T-helper 2 cell (primary cell): Measurements from ENCODE around the gene PTPRN2.
"Not testable (repeated sequence)": the region's sequence is repeated elsewhere in the genome, so short reads cannot be mapped to it uniquely, and the experiment has no call there.

Experiments
- DNase-seq, 5 experiments: peaks; one replicate each; pipeline versions ENCODE4 v3.0.0 to v3.0.0-alpha.2; 2012 to 2022

The PTPRN2 gene

GRCh38 chr7:157998884-157999552, 588.6 kb downstream of the PTPRN2 start:
- DNase-seq, result no peak

GRCh38 chr7:157997471-157997870, 590.2 kb downstream of the PTPRN2 start:
- DNase-seq, result no peak

- DNase-seq, result no peak
Observed at GRCh38 chr7:157997080-157997440, 590.6 kb downstream of the PTPRN2 start.

- DNase-seq, result no peak
Observed at GRCh38 chr7:157996359-157997079, 591.1 kb downstream of the PTPRN2 start.

- DNase-seq, result no peak
Observed at GRCh38 chr7:157995815-157996214, 591.8 kb downstream of the PTPRN2 start.

- DNase-seq, result no peak
Observed at GRCh38 chr7:157994319-157994718, 593.3 kb downstream of the PTPRN2 start.

- no peak for DNase-seq
Observed at GRCh38 chr7:157993406-157994105, 594.1 kb downstream of the PTPRN2 start.

- no peak for DNase-seq
Observed at GRCh38 chr7:157992511-157993160, 595.0 kb downstream of the PTPRN2 start.

- no peak for DNase-seq
Observed at GRCh38 chr7:157991761-157992160, 595.9 kb downstream of the PTPRN2 start.

GRCh38 chr7:157991351-157991750, 596.3 kb downstream of the PTPRN2 start:
- DNase-seq, result no peak

GRCh38 chr7:157990881-157991250, 596.8 kb downstream of the PTPRN2 start:
- DNase-seq, result no peak

- no peak for DNase-seq
Observed at GRCh38 chr7:157990226-157990880, 597.3 kb downstream of the PTPRN2 start.

GRCh38 chr7:157989589-157989988, 598.0 kb downstream of the PTPRN2 start:
- DNase-seq, result no peak

GRCh38 chr7:157987906-157988305, 599.7 kb downstream of the PTPRN2 start:
- DNase-seq, result no peak

GRCh38 chr7:157986051-157986450, 601.6 kb downstream of the PTPRN2 start:
- DNase-seq, result no peak

GRCh38 chr7:157985636-157986035, 602.0 kb downstream of the PTPRN2 start:
- no peak for DNase-seq

GRCh38 chr7:157984423-157985163, 603.0 kb downstream of the PTPRN2 start:
- no peak for DNase-seq

- DNase-seq, result no peak
Observed at GRCh38 chr7:157983502-157984422, 603.9 kb downstream of the PTPRN2 start.

GRCh38 chr7:157981778-157982177, 605.8 kb downstream of the PTPRN2 start:
- no peak for DNase-seq

GRCh38 chr7:157980774-157981173, 606.8 kb downstream of the PTPRN2 start:
- DNase-seq, result no peak

- DNase-seq, result not testable (repeated sequence)
Observed at GRCh38 chr7:157980341-157980731, 607.3 kb downstream of the PTPRN2 start.
